Stimulated activated naive CD8-positive, alpha-beta T cell treated with anti-CD3 and anti-CD28 coated beads, Interleukin-15, amount 100 ng/mL, for 72 hours (primary cell): ENCODE results near the gene SATB2.
A peak's percentile ranks its signal among the peaks of the same experiment; 100 is the strongest.

Experiments used
- ATAC-seq: fragments of 150-1000 bp; cut with Tn5 transposase; 2 replicates; pipeline ENCODE4 v1.10.0; 2021; ENCODE audit warnings: mild to moderate bottlenecking, moderate library complexity
- DNase-seq, 2 donors: peaks; one replicate each; pipeline ENCODE4 v3.0.0; 2021 to 2022
- H3K27ac Mint-ChIP-seq, 2 donors: one replicate each; pipeline ENCODE4 v1.8.0; 2022; ENCODE audit warnings: mild to moderate bottlenecking in 2 of 2, mixed read lengths in 2 of 2, moderate library complexity in 2 of 2
- H3K27me3 Mint-ChIP-seq: one replicate; pipeline ENCODE4 v1.8.0; 2022; ENCODE audit warnings: mixed read lengths
- H3K4me1 Mint-ChIP-seq: one replicate; pipeline ENCODE4 v1.8.0; 2022; ENCODE audit warnings: mild to moderate bottlenecking, mixed read lengths
- H3K4me3 Mint-ChIP-seq, 2 donors: one replicate each; pipeline ENCODE4 v1.8.0; 2022; ENCODE audit warnings: mild to moderate bottlenecking in 2 of 2, mixed read lengths in 2 of 2, moderate library complexity in 1 of 2
- H3K9me3 Mint-ChIP-seq, 2 donors: one replicate each; pipeline ENCODE4 v1.8.0; 2022; ENCODE audit warnings: mixed read lengths in 2 of 2

The SATB2 gene

GRCh38 chr2:199460846-199461710 is 3.3 kb upstream of the SATB2 start:
- Mint-ChIP-seq H3K9me3 (no peaks in the 10 kb centered on the region), H3K4me3 (no peak overlapping the region), H3K4me1 (peaks cover 37% of the 10 kb centered on the region), H3K27ac (no peak overlapping the region), H3K27me3 (peaks cover 84% of the 10 kb centered on the region)
- DNase-seq (no peak), ATAC-seq (no peak)

- DNase-seq (peak in 1 of 2 donors; percentile 3), ATAC-seq (no peak)
- H3K9me3 Mint-ChIP-seq: no peaks in the 10 kb centered on the region
- peak overlapping the region; percentile 91 to 94 for H3K4me3 Mint-ChIP-seq
- H3K27me3 Mint-ChIP-seq: peaks cover 84% of the 10 kb centered on the region
- peaks cover 37% of the 10 kb centered on the region for H3K4me1 Mint-ChIP-seq
- peak overlapping the region in 1 of 2 donors; percentile 36 for H3K27ac Mint-ChIP-seq
Measured at GRCh38 chr2:199460101-199460671, 2.4 kb upstream of the SATB2 start.

GRCh38 chr2:199459286-199460100 is 1.8 kb upstream of the SATB2 start:
- H3K27me3 Mint-ChIP-seq: peaks cover 80% of the 10 kb centered on the region
- ATAC-seq: peak; percentile 19

GRCh38 chr2:199458806-199459285 is 1.1 kb upstream of the SATB2 start:
- H3K4me3 Mint-ChIP-seq: peak overlapping the region; percentile 91 to 94
- H3K9me3 Mint-ChIP-seq: no peaks in the 10 kb centered on the region
- H3K4me1 Mint-ChIP-seq: peaks cover 26% of the 10 kb centered on the region
- peaks cover 74% of the 10 kb centered on the region for H3K27me3 Mint-ChIP-seq
- H3K27ac Mint-ChIP-seq: no peak overlapping the region
- peak; percentile 49 for ATAC-seq
- DNase-seq: peak; percentile 50 to 55

More at GRCh38 chr2:199459286-199460100, 1.8 kb upstream of the SATB2 start:
- peaks cover 31% of the 10 kb centered on the region for H3K4me1 Mint-ChIP-seq
- peak overlapping the region; percentile 36 to 81 for H3K27ac Mint-ChIP-seq
- DNase-seq: peak; percentile 53 to 68
- peak overlapping the region; percentile 91 to 94 for H3K4me3 Mint-ChIP-seq
- H3K9me3 Mint-ChIP-seq: no peaks in the 10 kb centered on the region

GRCh38 chr2:199458009-199458805 is 468 bp upstream of the SATB2 start:
- H3K4me3 Mint-ChIP-seq: peak overlapping the region; percentile 91 to 94
- no peaks in the 10 kb centered on the region for H3K9me3 Mint-ChIP-seq
- peaks cover 26% of the 10 kb centered on the region for H3K4me1 Mint-ChIP-seq
- ATAC-seq: peak; percentile 60
- H3K27me3 Mint-ChIP-seq: peaks cover 68% of the 10 kb centered on the region
- no peak overlapping the region for H3K27ac Mint-ChIP-seq
- peak; percentile 41 to 48 for DNase-seq

DNA sequence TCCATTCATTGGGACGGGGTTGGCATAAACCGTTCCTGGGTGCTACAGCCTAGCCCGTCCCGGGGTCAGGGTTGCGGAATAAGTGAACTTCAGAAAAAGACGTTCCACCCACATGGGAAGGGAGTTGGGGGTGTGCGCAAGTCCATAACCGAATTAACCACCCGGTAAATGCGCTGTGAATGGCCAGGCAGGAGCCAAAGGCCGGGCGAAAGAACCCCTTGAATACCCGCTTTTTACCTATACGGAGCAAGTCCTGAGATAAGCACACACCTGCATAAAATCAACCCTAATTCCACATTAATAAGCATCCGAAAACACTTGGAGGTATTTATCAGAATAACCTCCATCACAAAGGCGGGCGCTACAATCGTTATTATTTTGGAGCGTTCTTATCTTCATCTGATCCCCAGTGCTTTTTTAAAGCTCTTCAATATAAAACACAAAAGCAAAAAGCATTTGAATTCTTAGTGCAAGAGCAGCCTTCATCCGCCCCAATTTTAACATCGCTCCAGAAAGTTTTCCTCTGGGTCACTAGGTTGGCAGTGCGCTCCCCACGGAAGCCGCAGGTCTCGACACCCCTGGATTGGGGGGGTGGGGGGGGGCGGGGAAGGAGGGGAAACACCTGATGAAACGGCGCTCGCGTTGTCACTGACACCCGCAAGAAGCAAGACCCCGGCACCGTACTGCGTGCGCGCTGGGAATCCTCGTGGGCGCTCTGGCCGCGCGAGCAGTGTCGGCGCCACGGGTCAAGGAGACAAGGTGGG is 1.2 kb downstream of the SATB2 start:
- Mint-ChIP-seq H3K4me3 (peak overlapping the region; percentile 91 to 94), H3K27ac (no peak overlapping the region), H3K27me3 (peaks cover 59% of the 10 kb centered on the region), H3K4me1 (peaks cover 26% of the 10 kb centered on the region), H3K9me3 (no peaks in the 10 kb centered on the region)
- no peak for ATAC-seq
- no peak for DNase-seq

DNA sequence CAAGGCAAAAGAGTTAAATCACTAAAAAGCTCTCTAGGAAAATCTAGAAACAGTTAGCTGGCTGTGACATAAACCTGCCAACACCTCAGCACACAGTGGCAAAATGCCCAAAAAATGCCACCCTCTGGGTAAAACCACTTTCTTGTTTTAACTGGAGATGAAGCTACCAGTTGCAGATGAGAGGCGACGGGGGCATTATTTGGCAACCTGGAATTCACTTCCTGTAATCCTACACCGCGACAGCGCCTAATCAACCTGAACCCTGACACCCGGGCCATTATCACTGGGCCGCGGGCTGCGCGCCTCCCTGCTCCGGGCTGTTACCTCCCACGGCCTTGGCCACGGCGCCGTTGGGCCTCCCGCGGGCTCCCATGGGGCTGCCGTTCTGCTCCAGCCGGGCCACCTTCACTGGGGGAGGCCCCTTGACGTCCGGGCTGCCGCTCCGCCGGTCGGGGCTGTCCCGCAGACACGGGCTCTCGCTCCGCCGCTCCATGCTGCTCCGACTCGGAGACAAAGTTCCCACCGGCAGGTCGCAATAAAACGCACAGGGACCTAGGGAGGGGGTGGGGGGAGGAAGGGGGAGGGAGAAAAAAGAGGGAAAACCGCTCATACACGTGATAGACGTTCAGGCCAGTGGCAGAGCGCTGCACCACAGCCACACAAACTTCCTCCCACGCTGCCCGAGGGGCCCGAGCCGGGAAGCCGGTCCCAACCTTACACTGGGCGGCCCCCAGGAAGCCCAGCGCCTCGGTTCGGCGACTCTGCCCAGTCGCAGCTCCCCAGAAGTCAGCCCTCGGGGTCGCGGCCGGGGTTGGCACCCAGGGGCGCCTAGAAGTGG is 2.0 kb downstream of the SATB2 start:
- H3K4me3 Mint-ChIP-seq: peak overlapping the region; percentile 53 to 91
- peaks cover 51% of the 10 kb centered on the region for H3K27me3 Mint-ChIP-seq
- DNase-seq (peak; percentile 12 to 27), ATAC-seq (peak; percentile 33)
- no peak overlapping the region for H3K27ac Mint-ChIP-seq
- H3K9me3 Mint-ChIP-seq: no peaks in the 10 kb centered on the region
- H3K4me1 Mint-ChIP-seq: peaks cover 26% of the 10 kb centered on the region

DNA sequence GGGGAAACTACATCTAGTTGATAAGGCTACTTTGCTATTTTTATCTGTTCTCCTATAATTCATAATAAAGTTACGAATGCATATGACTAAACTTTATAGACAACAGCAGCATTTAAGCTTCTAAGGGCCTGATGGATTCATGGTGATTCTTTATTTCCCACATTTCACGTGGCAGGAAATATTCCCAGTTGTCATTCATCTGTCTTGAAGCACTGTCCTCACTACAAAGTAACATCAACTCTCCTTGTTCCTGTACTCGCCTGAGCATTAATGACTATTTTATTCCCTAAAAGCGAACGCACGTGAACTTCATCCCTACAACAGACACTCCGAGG is 2.6 kb downstream of the SATB2 start:
- H3K9me3 Mint-ChIP-seq: no peaks in the 10 kb centered on the region
- H3K4me1 Mint-ChIP-seq: peaks cover 23% of the 10 kb centered on the region
- H3K4me3 Mint-ChIP-seq: no peak overlapping the region
- DNase-seq: no peak
- ATAC-seq: no peak
- peaks cover 45% of the 10 kb centered on the region for H3K27me3 Mint-ChIP-seq
- no peak overlapping the region for H3K27ac Mint-ChIP-seq

- DNase-seq (no peak), ATAC-seq (no peak)
- H3K4me3 Mint-ChIP-seq: no peak overlapping the region
- H3K27ac Mint-ChIP-seq: no peak overlapping the region
- H3K27me3 Mint-ChIP-seq: peaks cover 37% of the 10 kb centered on the region
- no peaks in the 10 kb centered on the region for H3K9me3 Mint-ChIP-seq
- peaks cover 13% of the 10 kb centered on the region for H3K4me1 Mint-ChIP-seq
Measured at GRCh38 chr2:199452991-199453379, 4.8 kb downstream of the SATB2 start.

DNA sequence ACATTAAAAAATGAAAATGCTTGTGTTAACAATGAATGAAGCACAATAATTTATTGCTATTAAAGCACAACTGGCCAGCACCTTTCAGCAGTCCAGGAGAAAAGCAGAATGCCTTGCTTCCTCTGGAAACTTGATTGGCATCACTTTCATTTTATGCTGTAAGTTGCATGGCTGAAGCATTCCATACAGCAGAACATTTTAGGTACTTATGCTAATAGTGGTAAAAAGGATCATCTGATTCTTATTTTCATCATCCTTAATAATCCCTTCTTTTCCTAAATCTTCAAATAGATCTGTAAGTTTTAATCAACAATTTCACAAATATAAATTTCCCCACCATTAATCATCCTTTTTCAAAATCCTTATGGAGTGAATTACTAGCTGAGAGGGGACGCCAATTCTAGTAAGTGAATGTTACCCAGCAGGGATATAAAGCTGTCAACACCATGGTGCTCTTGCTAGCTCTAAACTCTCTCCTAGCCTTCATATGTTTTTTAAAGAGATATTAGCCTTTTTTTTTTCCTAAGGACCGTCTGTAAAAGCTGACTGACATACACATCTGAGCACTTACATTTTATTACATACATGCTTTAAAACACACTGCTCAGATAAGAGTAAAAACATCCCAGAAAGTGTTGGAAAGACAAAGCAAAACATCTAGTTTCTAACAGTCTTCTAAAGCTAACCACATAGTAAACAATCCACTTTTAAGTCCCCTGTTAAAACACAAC is 5.3 kb downstream of the SATB2 start:
- Mint-ChIP-seq H3K4me1 (peaks cover 11% of the 10 kb centered on the region), H3K27ac (no peak overlapping the region), H3K27me3 (peaks cover 33% of the 10 kb centered on the region), H3K4me3 (no peak overlapping the region), H3K9me3 (no peaks in the 10 kb centered on the region)
- ATAC-seq: no peak
- DNase-seq: no peak

DNA sequence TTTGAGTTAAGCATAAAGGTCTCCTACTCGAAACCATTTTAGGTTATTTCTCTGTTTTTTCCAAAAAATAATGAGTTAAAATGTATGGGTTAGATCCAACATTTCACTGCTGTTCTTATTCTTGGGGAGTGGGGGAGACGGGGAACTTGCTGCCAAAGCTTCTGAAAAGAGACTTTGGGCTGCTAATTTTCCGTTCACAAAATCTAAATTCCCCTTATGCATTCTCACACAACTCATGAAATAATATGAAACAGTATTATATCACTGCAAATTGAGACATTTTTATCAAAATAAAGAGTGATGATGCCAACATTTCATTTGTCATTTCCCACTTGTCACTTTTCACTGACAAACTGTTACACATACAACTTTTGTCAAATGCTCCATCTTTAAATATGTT is 7.8 kb downstream of the SATB2 start:
- no peak for DNase-seq
- no peak for ATAC-seq
- no peak overlapping the region for H3K4me3 Mint-ChIP-seq
- no peak overlapping the region for H3K27ac Mint-ChIP-seq
- peaks cover 17% of the 10 kb centered on the region for H3K27me3 Mint-ChIP-seq
- no peaks in the 10 kb centered on the region for H3K9me3 Mint-ChIP-seq
- H3K4me1 Mint-ChIP-seq: no peaks in the 10 kb centered on the region

- Mint-ChIP-seq H3K27ac (no peak overlapping the region), H3K27me3 (peaks cover 20% of the 10 kb centered on the region), H3K4me1 (no peaks in the 10 kb centered on the region), H3K4me3 (no peak overlapping the region), H3K9me3 (no peaks in the 10 kb centered on the region)
- ATAC-seq: no peak
- DNase-seq: no peak
Measured at GRCh38 chr2:199449455-199449854, 8.3 kb downstream of the SATB2 start.

GRCh38 chr2:199446996-199447576 is 10.7 kb downstream of the SATB2 start:
- DNase-seq (no peak), ATAC-seq (no peak)
- Mint-ChIP-seq H3K4me3 (no peak overlapping the region), H3K27me3 (peaks cover 28% of the 10 kb centered on the region), H3K27ac (no peak overlapping the region), H3K9me3 (no peaks in the 10 kb centered on the region), H3K4me1 (no peaks in the 10 kb centered on the region)
